ENCODE data around the gene MAP3K13.

DNA sequence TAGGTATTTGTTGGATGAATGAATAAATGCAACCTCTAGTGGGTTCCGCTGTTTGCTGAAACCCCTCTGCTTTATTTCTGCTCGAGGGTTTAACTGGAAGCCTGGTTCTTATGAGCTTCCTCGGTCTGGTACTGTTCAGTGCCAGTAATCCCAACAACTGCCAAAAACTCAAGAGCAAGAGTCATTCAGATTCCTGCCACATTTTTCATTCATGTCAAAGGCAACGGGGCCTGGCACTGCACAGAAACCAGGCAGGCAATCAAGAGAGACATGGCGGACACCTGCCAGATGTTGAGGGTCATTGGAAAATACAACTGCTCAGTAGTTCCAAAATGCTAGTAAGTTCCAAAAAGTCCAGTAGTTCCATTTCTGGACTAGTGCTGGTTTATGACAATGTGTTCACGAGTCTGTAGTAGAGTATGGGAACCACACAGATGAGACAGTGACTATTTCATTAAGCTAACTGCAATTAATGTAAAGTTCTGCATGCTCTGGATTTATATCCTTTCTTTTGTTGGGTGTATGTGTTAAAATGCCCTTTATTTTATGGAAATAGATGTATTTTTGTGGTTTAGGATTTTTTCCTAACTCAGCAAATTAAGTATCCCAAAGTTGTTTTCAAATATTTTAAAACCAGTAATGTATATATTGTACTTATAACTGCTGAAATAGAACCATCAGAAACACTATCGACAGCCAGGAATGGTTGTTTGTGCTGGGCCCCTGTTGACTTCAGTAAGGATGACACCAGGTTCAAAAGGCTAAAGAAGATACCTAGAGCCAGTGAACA lies 158.6 kb downstream of the MAP3K13 start:
- TF ChIP-seq, protein P1, sequence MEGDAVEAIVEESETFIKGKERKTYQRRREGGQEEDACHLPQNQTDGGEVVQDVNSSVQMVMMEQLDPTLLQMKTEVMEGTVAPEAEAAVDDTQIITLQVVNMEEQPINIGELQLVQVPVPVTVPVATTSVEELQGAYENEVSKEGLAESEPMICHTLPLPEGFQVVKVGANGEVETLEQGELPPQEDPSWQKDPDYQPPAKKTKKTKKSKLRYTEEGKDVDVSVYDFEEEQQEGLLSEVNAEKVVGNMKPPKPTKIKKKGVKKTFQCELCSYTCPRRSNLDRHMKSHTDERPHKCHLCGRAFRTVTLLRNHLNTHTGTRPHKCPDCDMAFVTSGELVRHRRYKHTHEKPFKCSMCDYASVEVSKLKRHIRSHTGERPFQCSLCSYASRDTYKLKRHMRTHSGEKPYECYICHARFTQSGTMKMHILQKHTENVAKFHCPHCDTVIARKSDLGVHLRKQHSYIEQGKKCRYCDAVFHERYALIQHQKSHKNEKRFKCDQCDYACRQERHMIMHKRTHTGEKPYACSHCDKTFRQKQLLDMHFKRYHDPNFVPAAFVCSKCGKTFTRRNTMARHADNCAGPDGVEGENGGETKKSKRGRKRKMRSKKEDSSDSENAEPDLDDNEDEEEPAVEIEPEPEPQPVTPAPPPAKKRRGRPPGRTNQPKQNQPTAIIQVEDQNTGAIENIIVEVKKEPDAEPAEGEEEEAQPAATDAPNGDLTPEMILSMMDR (IDR thresholded peaks at IDR 0.05): no peak
- TF ChIP-seq POLR2A (IDR thresholded peaks at IDR 0.05): no peak
- no peak for TF ChIP-seq POLR2AphosphoS5 (IDR thresholded peaks at IDR 0.05)
